Measurements from ENCODE around the gene RNF148. TPM values are rescaled to one million over a fixed set of nuclear protein-coding genes. Genes with fewer than 3 reads are reported as not detected.

Gene RNF148
- total and polyA plus RNA-seq, 9 of the 15 experiments (the other 6 are each of a cell fraction or from before 2014, with no cell fraction given), result not detected

DNA sequence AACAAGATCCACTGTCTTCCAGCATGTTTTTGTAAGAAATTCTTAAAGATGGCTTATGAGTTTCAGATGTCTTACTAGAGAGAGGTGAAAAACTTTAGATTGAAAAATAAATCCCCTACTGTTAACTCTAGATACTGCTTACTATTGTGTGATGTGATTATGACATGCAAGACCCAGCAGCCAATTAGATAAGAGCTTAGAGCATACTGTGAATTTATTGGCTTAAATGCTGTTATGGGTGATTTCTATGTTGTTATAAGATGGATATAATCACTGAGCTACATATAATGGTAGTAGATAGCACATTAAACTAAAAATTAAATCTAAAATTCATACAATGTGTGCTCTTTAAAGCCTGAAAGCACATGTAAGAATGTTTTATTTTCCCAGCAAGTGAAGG is 3.7 kb downstream of the RNF148 start, which contains the start of gene RNF133:
RNF133 (minus strand) TSS at position 101 of the 400 bp plus-strand sequence. CDS start 199 bp downstream, outside the sequence.
- H3K4me2 ChIP-seq (ENCODE audit: insufficient read depth, low read length), result no peak within 1 kb of the TSS
- H3K9me1 ChIP-seq (ENCODE audit: control insufficient read depth, insufficient read depth, low read length), result no peaks in the 10 kb centered on the region
- H3K9me3 ChIP-seq (replicated peaks; ENCODE audit: control insufficient read depth, insufficient read depth, low read depth, low read length), result no peaks in the 10 kb centered on the region; the same call in 1 of the 2 replicates
- no peaks in the 10 kb centered on the region for H4K20me1 ChIP-seq (replicated peaks; ENCODE audit: control insufficient read depth, insufficient read depth, low read length)
- FAIRE-seq, result no peak
- intact Hi-C loops (cut with micrococcal nuclease), result no loop called here
- no peaks in the 10 kb centered on the region for H3K79me2 ChIP-seq (ENCODE audit: control insufficient read depth, insufficient read depth, low read length)
- in situ Hi-C loops (cut with MboI), result no loop called here
- CTCF ChIA-PET (ENCODE audit: low intra/inter-chr PET ratio), result no interaction called here
- no peak within 1 kb of the TSS for H3K4me3 ChIP-seq
- TF ChIP-seq POLR2A (conservative IDR thresholded peaks at IDR 0.05) (no peak), L3MBTL2 (IDR thresholded peaks at IDR 0.05) (no peak), YBX1 (IDR thresholded peaks at IDR 0.05) (no peak), MTF1 (CRISPR knock-in tag; IDR thresholded peaks at IDR 0.05; ENCODE audit: borderline replicate concordance) (no peak), MAZ (CRISPR knock-in tag; conservative IDR thresholded peaks at IDR 0.05 in 1 of 2, IDR thresholded peaks at IDR 0.05 in 1 of 2) (no peak)
- TF ChIP-seq, protein P1, sequence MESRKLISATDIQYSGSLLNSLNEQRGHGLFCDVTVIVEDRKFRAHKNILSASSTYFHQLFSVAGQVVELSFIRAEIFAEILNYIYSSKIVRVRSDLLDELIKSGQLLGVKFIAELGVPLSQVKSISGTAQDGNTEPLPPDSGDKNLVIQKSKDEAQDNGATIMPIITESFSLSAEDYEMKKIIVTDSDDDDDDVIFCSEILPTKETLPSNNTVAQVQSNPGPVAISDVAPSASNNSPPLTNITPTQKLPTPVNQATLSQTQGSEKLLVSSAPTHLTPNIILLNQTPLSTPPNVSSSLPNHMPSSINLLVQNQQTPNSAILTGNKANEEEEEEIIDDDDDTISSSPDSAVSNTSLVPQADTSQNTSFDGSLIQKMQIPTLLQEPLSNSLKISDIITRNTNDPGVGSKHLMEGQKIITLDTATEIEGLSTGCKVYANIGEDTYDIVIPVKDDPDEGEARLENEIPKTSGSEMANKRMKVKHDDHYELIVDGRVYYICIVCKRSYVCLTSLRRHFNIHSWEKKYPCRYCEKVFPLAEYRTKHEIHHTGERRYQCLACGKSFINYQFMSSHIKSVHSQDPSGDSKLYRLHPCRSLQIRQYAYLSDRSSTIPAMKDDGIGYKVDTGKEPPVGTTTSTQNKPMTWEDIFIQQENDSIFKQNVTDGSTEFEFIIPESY (CRISPR knock-in tag; IDR thresholded peaks at IDR 0.05), result no peak
- H3K27me3 ChIP-seq (ENCODE audit: control insufficient read depth in 2 of 2, insufficient read depth in 2 of 2, low read length in 2 of 2), result no peaks in the 10 kb centered on the region
- POLR2A ChIA-PET, result no interaction called here
- no peaks in the 10 kb centered on the region for H3K36me3 ChIP-seq (ENCODE audit: control insufficient read depth, insufficient read depth, low read length)
- no peak within 1 kb of the TSS for H3K27ac ChIP-seq (ENCODE audit: extremely low read depth, low read depth, low read length)
- BruUV-seq (replicated peaks), result no TSS peak
- H3K9ac ChIP-seq (ENCODE audit: insufficient read depth in 1 of 2, low read depth in 2 of 2, low read length in 2 of 2), result no peak within 1 kb of the TSS
- DNase-seq (ENCODE audit: extremely low read depth in 1 of 4, low spot score in 3 of 4), result no peak
- H2AFZ ChIP-seq (ENCODE audit: low read depth, low read length), result no peak within 1 kb of the TSS
- H3K4me1 ChIP-seq (replicated peaks in 1 of 2; ENCODE audit: control insufficient read depth in 2 of 2, insufficient read depth in 2 of 2, low read length in 2 of 2), result no peaks in the 10 kb centered on the region
- ATAC-seq, result no peak
